Stimulated activated CD4-positive, alpha-beta T cell treated with anti-CD3 and anti-CD28 coated beads, Interleukin-4, amount 100 ng/mL, for 48 hours (primary cell): Measurements from ENCODE around the gene MIEN1.
"Not testable (repeated sequence)": the region's sequence is repeated elsewhere in the genome, so short reads cannot be mapped to it uniquely, and the experiment has no call there.

Source experiments
- DNase-seq, 2 donors: peaks; one replicate each; pipeline ENCODE4 v3.0.0-alpha.2; 2020; ENCODE audit warnings: low read depth in 2 of 2

Gene MIEN1

GRCh38 chr17:39730095-39730921, at the start of gene MIEN1:
TSS of gene MIEN1 (minus strand) at chr17:39730532. CDS start at chr17:39730495, 37 bp downstream.
- peak; percentile 89 to 97 for DNase-seq

GRCh38 chr17:39777534-39778365, 47.4 kb upstream of the MIEN1 start:
- DNase-seq: no peak

GRCh38 chr17:39776252-39776651, 45.9 kb upstream of the MIEN1 start:
- DNase-seq: no peak

- no peak for DNase-seq
Measured at GRCh38 chr17:39775031-39775430, 44.7 kb upstream of the MIEN1 start.

- no peak for DNase-seq
Measured at GRCh38 chr17:39774047-39774446, 43.7 kb upstream of the MIEN1 start.

GRCh38 chr17:39772987-39773934, 42.9 kb upstream of the MIEN1 start:
- no peak for DNase-seq

- no peak for DNase-seq
Measured at GRCh38 chr17:39772415-39772814, 42.1 kb upstream of the MIEN1 start.

GRCh38 chr17:39769974-39770587, 39.7 kb upstream of the MIEN1 start:
- peak; percentile 32 to 58 for DNase-seq

- DNase-seq: no peak
Measured at GRCh38 chr17:39767147-39767546, 36.8 kb upstream of the MIEN1 start.

GRCh38 chr17:39765766-39766165, 35.4 kb upstream of the MIEN1 start:
- no peak for DNase-seq

GRCh38 chr17:39765175-39765574, 34.8 kb upstream of the MIEN1 start:
- DNase-seq: no peak

GRCh38 chr17:39764171-39764570, 33.8 kb upstream of the MIEN1 start:
- not testable (repeated sequence) for DNase-seq

- DNase-seq: no peak
Measured at GRCh38 chr17:39763051-39763820, 32.9 kb upstream of the MIEN1 start.

- DNase-seq: no peak
Measured at GRCh38 chr17:39761861-39762496, 31.6 kb upstream of the MIEN1 start.

GRCh38 chr17:39759204-39759603, 28.9 kb upstream of the MIEN1 start:
- no peak for DNase-seq

- DNase-seq: peak in 1 of 2 donors; percentile 64
Measured at GRCh38 chr17:39757931-39758873, 27.9 kb upstream of the MIEN1 start.

- DNase-seq: no peak
Measured at GRCh38 chr17:39757176-39757662, 26.9 kb upstream of the MIEN1 start.

GRCh38 chr17:39756380-39757079, 26.2 kb upstream of the MIEN1 start:
- DNase-seq: no peak
